ENCODE data around the gene ATAD3A. TPM values are rescaled to one million over a fixed set of nuclear protein-coding genes. Genes with fewer than 3 reads are reported as not detected.

ATAD3A gene
- total RNA-seq, 1 experiment from 2014 or later, result 55.8 TPM

DNA sequence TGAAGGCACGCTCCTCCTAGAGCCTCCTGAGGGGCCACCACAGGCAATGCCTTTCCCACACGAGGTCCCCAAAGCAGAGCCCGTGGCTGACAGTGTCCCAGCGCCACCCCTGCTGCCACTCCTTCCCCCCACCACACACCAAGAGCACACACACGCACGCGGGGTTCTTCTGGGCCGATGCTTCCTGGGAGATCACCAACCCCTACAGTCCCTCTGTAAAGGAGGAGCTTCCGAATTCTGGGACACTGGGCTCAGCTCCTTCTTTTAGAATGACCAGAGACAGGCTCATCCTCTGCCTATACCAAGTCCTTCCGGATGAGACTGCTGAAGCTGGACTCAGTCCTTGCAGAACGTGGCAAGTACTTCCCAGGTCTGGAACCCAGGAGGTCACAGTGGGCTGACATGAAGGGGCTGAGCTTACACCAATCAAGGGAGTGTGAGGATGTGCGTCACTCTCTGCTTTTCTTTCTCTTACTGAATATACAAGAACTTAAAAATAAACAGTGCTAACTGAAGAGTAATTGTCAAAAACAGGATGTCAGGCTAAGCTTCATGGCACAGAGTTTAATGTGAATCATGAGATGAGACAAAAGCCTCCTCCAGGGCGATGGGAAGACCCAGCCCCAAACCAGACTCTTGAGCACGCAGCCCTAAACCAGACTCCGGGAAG is 50.0 kb downstream of the ATAD3A start:
- H3K9me3 ChIP-seq (ENCODE audit: control insufficient read depth, low read depth, low read length), result no peaks in the 10 kb centered on the region
- H2BK15ac ChIP-seq (ENCODE audit: low read depth, low read length), result no peak overlapping the region
- no peak overlapping the region for H4K5ac ChIP-seq (ENCODE audit: insufficient read length, low read depth, low read length)
- DNase-seq, result no peak
- H4K91ac ChIP-seq (ENCODE audit: insufficient read length, low read depth, low read length), result no peak overlapping the region
- no peak overlapping the region for H3K14ac ChIP-seq (ENCODE audit: insufficient read depth, low read length)
- H2BK5ac ChIP-seq (ENCODE audit: insufficient read length, low read length), result no peak overlapping the region
- H3K4me3 Mint-ChIP-seq, result no peak overlapping the region; a peak in 1 of 5 replicates
- no peaks in the 10 kb centered on the region for H4K20me1 ChIP-seq (ENCODE audit: control insufficient read depth, insufficient read depth, insufficient read length)
- no peak overlapping the region for H3K27ac ChIP-seq (ENCODE audit: insufficient read length, low read depth, low read length)
- no peak overlapping the region for H3K23ac ChIP-seq (ENCODE audit: insufficient read length, low read depth, low read length)
- peaks cover 6% of the 10 kb centered on the region for H3K79me1 ChIP-seq (ENCODE audit: insufficient read depth, low read depth, low read length, poor library complexity, severe bottlenecking)
- H3K9me3 Mint-ChIP-seq, result no peaks in the 10 kb centered on the region
- no peak overlapping the region for H3K4ac ChIP-seq (ENCODE audit: low read depth, low read length)
- H2BK12ac ChIP-seq (ENCODE audit: insufficient read length, low read depth, low read length), result no peak overlapping the region
- no peaks in the 10 kb centered on the region for H3K27me3 ChIP-seq (ENCODE audit: insufficient read depth, low read length)
- H3K9ac ChIP-seq (ENCODE audit: extremely low read depth, insufficient read length, low read length), result no peak overlapping the region
- no CpG with 5 or more reads among the region's 15 CpGs for WGBS (ENCODE audit: extremely low coverage, insufficient read length, low lambda C conversion rate)
- no peak overlapping the region for H3K4me2 ChIP-seq (ENCODE audit: insufficient read depth, insufficient read length, low read length)
- H3K27ac Mint-ChIP-seq, result peak overlapping the region in 1 of 3 experiments; percentile 31; a peak in 3 of 7 replicates
- H2AFZ ChIP-seq (ENCODE audit: low read length), result no peak overlapping the region
- no peak overlapping the region for H2BK20ac ChIP-seq (ENCODE audit: low read depth, low read length, poor library complexity, severe bottlenecking)
- TF ChIP-seq, protein P1, sequence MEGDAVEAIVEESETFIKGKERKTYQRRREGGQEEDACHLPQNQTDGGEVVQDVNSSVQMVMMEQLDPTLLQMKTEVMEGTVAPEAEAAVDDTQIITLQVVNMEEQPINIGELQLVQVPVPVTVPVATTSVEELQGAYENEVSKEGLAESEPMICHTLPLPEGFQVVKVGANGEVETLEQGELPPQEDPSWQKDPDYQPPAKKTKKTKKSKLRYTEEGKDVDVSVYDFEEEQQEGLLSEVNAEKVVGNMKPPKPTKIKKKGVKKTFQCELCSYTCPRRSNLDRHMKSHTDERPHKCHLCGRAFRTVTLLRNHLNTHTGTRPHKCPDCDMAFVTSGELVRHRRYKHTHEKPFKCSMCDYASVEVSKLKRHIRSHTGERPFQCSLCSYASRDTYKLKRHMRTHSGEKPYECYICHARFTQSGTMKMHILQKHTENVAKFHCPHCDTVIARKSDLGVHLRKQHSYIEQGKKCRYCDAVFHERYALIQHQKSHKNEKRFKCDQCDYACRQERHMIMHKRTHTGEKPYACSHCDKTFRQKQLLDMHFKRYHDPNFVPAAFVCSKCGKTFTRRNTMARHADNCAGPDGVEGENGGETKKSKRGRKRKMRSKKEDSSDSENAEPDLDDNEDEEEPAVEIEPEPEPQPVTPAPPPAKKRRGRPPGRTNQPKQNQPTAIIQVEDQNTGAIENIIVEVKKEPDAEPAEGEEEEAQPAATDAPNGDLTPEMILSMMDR (conservative IDR thresholded peaks at IDR 0.05), result no peak
- peaks cover 16% of the 10 kb centered on the region; the same call in 1 of the 2 replicates for H3K79me2 ChIP-seq (ENCODE audit: insufficient read depth, low read length)
- no peaks in the 10 kb centered on the region; the same call in 1 of the 2 replicates for H3K27me3 Mint-ChIP-seq (ENCODE audit: low read depth)
- H3K18ac ChIP-seq (ENCODE audit: insufficient read length, low read depth, low read length), result no peak overlapping the region
- H2BK120ac ChIP-seq (ENCODE audit: low read depth, low read length, poor library complexity, severe bottlenecking), result no peak overlapping the region
- H3K4me1 ChIP-seq (ENCODE audit: insufficient read depth, low read length), result no peaks in the 10 kb centered on the region
- H3K36me3 Mint-ChIP-seq (ENCODE audit: insufficient read depth in 1 of 3, low read depth in 3 of 3), result peaks cover 32 to 60% (median 49%) of the 10 kb centered on the region in 3 experiments
- peaks cover under 1 to 2% of the 10 kb centered on the region in 2 experiments; a peak in 2 of 4 replicates for H3K4me1 Mint-ChIP-seq
- no peak overlapping the region for H3K56ac ChIP-seq (ENCODE audit: insufficient read length, low read depth, low read length)
- H3K23me2 ChIP-seq (ENCODE audit: insufficient read length, low read depth, low read length, poor library complexity, severe bottlenecking), result no peaks in the 10 kb centered on the region
- no peak overlapping the region for H4K8ac ChIP-seq (replicated peaks; ENCODE audit: insufficient read length, low read depth, low read length)
- no peak overlapping the region for H2AK5ac ChIP-seq (ENCODE audit: insufficient read length, low read length)
- no peak overlapping the region for H3T11ph ChIP-seq (ENCODE audit: low read length)
